SH-SY5Y (cell line): ENCODE data around the gene SARDH.
A peak's percentile ranks its signal among the peaks of the same experiment; 100 is the strongest.

Source experiments
- GATA2 ChIP-seq: IDR thresholded peaks from 2 replicates; pipeline ENCODE4 v1.6.1; 2011; ENCODE audit warnings: mild to moderate bottlenecking, low read depth, low read length
- GATA3 ChIP-seq: IDR thresholded peaks from 2 replicates; pipeline ENCODE4 v1.6.1; 2011; ENCODE audit warnings: low read depth, mild to moderate bottlenecking, low read length, moderate library complexity

GRCh38 chr9:133627341-133627740 lies 110.8 kb downstream of the SARDH start:
- TF ChIP-seq GATA2 (peak; percentile 49; the same call in 1 of the 2 replicates), GATA3 (no peak)
